ENCODE measurements around the gene CDH4.

DNA sequence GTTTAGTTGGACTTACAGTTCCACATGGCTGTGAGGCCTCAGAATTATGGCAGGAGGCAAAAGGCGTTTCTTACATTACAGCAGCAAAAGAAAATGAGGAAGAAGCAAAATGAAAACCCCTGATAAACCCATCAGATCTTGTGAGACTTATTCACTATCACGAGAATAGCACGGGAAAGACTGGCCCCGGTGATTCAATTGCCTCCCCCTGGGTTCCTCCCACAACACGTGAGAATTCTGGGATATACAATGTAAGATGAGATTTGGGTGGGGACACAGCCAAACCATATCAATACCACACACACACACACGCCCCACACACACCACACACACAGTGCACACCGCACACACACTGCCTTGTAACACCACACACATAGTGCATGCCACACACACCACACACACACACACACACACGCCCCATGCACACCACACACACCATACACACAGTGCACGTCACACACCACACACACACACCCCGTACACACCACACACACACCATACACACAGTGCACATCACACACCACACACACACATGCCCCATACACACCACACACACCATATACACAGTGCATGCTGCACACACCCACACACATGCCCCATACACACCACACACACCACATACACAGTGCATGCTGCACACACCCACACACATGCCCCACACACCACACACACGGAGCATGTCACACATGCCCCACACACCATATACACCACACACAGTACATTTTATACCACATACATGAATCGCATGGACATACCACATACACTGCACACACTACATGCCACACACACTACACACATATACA is 503.1 kb downstream of the CDH4 start:
- TF ChIP-seq, protein P1, sequence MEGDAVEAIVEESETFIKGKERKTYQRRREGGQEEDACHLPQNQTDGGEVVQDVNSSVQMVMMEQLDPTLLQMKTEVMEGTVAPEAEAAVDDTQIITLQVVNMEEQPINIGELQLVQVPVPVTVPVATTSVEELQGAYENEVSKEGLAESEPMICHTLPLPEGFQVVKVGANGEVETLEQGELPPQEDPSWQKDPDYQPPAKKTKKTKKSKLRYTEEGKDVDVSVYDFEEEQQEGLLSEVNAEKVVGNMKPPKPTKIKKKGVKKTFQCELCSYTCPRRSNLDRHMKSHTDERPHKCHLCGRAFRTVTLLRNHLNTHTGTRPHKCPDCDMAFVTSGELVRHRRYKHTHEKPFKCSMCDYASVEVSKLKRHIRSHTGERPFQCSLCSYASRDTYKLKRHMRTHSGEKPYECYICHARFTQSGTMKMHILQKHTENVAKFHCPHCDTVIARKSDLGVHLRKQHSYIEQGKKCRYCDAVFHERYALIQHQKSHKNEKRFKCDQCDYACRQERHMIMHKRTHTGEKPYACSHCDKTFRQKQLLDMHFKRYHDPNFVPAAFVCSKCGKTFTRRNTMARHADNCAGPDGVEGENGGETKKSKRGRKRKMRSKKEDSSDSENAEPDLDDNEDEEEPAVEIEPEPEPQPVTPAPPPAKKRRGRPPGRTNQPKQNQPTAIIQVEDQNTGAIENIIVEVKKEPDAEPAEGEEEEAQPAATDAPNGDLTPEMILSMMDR (conservative IDR thresholded peaks at IDR 0.05), result no peak
- TF ChIP-seq EZH2 (IDR thresholded peaks at IDR 0.05; ENCODE audit: low read depth), result no peak
